Measurements from ENCODE around the gene AKAP11.

DNA sequence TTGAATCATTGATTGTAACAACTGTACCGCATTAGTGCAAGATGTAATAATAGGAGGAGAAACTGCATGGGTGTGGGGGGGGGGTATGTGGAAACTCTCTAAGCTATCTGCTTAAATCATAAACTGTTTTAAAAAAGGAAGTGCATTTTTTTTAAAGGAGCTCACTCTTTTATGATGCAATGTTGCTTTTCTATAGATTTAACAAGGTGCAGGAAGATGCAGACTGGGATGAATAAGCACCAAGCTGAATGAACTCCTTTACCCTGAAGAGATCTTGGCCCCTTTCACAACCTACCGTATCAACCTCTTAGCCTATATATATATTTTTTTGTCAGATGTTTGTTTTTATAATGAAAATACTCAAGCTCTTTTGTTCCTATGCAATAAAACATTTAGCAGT lies 95.9 kb downstream of the AKAP11 start:
- TF ChIP-seq, protein P1, sequence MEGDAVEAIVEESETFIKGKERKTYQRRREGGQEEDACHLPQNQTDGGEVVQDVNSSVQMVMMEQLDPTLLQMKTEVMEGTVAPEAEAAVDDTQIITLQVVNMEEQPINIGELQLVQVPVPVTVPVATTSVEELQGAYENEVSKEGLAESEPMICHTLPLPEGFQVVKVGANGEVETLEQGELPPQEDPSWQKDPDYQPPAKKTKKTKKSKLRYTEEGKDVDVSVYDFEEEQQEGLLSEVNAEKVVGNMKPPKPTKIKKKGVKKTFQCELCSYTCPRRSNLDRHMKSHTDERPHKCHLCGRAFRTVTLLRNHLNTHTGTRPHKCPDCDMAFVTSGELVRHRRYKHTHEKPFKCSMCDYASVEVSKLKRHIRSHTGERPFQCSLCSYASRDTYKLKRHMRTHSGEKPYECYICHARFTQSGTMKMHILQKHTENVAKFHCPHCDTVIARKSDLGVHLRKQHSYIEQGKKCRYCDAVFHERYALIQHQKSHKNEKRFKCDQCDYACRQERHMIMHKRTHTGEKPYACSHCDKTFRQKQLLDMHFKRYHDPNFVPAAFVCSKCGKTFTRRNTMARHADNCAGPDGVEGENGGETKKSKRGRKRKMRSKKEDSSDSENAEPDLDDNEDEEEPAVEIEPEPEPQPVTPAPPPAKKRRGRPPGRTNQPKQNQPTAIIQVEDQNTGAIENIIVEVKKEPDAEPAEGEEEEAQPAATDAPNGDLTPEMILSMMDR (conservative IDR thresholded peaks at IDR 0.05 in 1 of 2, IDR thresholded peaks at IDR 0.05 in 1 of 2; ENCODE audit: extremely low read depth in 1 of 2, insufficient read depth in 1 of 2, low read depth in 1 of 2, low read length in 2 of 2), result no peak
- TF ChIP-seq EZH2 (IDR thresholded peaks at IDR 0.05; ENCODE audit: borderline replicate concordance, low read length), result no peak

Data from mammary epithelial cell (primary cell).